ENCODE measurements around the gene DLL3.
A peak's percentile ranks its signal among the peaks of the same experiment; 100 is the strongest.

DLL3 gene

DNA sequence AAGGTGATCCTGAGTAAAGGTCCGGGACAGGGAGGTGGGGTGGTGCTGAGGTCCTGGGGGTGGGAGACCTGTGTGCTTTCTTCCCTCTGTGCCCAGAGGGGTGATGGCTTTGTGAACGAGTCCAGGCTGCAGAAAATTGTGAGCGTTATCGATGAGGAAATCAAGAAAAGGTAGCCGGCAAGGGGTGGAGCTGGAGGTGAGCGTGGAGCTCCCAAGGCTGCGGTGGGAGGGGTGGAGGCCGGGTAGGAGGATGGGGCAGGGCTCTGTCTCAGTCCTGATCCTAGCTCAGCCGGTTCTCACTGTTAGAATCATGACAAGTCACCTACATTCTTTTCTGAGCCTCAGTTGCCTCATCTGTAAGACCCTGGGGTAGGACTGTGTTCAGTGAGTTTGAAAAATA lies 20.2 kb downstream of the DLL3 start:
- DNase-seq, result no peak

DNA sequence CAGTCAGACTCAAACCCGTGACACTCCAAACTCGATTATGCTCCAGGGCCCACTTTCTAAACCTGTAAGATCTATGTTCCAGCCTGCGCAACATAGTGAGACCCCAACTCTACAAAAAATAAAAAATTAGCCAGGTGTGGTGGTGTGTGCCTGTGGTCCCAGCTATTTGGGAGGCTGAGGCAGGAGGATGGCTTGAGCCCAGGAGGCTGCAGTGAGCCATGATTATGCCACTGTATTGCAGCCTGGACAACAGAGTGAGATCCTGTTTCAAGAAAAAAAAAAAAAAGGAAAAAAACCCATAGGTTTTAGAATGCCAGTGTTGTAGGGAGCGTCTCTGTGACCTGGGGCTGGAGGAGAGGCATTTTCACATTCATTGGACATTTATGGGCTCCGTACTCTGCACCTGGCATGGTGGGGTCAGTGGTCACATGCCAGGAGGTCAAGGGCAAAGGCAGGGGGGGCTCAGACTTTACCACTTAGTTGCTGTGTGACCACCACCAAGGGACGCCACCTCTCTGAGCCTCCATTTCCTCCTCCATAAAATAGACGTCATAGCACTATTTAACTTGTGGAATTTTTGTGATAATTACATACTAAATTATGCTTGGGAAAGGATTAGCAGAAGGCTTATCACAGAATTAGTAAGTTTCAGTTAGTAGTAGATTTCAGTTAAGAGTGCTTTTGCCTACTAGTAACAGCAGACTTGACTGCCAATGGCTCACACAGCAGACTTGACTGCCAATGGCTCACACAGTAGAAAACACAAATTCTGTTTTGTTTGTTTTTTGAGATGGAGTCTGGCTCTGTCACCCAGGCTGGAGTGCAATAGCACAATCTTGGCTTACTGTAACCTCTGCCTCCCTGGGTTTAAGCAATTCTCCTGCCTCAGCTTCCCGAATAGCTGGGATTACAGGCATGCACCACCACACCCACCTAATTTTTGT lies 22.1 kb downstream of the DLL3 start:
- DNase-seq, result no peak

DNA sequence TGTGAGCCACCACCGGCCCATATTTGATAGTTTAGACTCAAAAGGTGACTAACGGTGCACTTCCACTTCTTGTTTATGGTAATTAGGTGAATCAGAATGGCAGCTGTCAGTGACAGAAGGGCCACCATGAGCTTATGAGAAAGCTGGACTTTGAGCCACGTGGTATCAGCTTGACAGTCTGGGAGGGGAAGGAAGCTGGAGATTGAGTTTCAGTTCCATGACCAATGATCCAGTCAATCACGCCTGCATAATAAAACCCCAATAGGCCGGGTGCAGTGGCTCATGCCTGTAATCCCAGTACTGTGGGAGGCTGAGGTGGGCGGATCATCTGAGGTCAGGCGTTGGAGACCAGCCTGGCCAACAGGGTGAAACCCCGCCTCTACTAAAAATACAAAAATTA lies 25.7 kb downstream of the DLL3 start:
- no peak for DNase-seq

DNA sequence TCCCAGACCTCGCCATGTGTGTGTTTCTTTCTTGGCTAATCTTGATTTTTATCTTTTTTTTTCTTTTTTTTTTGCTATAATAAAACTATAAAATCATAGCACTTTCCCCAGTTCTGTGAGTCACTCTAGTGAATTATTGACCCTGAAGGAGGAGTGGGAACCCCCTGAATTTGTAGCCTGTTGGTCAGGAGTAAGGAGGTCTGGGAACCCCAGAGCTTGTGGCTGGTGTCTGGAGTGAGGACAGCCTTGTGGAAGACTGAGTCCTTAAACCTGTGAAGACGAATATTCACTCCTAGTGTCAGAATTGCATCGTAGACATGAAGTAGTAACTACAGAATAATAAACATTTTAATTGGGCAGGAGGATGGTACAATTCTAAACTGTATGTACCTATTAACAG lies 26.5 kb downstream of the DLL3 start:
- no peak for DNase-seq

DNA sequence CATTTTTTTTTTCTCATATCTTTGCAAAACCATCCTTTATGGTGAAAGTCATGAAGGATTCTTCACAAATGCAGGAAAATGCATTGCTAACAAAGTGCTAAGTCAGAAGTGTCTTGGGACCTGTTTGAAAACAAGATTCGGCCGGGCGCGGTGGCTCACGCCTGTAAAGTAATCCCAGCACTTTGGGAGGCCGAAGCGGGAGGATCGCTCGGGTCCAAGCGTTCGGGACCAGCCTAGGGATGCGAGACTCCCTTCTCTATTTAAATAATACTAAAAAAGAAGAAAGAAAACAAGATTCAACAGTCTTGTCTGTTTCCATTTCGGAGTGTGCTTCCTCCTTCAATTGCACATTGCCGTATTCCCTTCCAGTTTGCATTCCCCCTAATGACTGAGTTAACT lies 33.1 kb downstream of the DLL3 start:
- no peak for DNase-seq

DNA sequence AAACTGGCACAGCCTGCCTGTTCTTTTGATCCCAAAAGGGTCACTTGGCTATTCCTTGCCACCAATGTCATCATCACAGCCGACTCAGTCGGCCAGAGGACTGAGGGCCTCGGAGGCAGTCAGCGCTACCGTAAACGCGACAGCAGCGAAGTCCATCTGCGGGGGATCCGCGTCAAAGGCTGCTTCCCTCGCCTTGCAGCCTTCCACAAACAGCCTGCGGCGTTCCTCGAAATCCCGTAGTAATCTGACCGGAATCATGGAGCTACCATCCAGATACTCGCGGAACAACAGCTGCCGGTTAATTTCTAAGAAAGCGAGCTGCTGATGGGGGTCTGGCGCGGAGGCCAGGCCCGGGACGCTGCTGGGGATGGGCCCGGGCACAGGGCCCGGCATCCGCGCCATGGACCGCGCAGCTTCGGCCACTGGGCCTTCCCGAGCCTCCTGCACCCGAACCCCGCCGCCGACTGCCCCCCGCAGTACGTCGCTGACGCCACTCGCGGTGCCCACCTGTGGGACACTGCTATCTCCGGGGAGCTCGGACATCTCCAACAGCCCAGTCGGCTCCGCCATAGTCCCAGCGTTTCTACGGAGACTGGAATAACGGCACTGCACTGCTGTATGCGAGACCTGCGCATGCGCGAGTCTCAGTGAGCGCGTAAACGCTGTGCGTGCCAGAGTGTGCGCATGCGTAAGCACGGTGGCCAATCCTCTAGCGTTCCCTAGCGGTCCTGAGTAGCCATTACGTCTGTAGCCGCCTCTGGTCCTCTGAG lies 33.7 kb downstream of the DLL3 start, which contains the start of gene EID2B:
TSS of gene EID2B (minus strand) at position 620 of the 770 bp plus-strand sequence. CDS start at position 570, 50 bp downstream.
- DNase-seq, result peak; percentile 94

DNA sequence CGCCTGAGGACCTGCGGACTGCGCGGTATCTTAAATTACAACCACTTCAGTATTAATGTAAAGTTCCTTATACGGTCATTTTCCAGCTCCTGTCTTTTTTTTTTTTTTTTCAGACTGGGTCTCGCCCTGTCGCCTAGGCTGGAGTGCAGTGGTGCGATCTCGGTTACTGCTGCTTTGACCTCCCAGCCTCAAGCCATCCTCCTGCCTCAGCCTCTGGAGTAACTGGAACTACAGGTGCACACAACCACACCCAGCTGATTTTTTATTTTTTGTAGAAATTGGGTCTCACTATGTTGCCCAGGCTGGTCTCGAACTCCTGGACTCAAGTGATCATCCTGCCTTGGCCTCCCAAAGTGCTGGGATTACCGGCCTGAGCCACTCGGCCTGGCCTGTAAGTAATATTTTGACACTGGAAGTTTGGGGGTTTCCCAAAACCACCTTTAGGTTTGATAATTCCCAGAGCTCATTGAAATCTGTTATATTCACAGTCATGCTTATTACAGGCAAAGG lies 34.3 kb downstream of the DLL3 start:
- no peak for DNase-seq

DNA sequence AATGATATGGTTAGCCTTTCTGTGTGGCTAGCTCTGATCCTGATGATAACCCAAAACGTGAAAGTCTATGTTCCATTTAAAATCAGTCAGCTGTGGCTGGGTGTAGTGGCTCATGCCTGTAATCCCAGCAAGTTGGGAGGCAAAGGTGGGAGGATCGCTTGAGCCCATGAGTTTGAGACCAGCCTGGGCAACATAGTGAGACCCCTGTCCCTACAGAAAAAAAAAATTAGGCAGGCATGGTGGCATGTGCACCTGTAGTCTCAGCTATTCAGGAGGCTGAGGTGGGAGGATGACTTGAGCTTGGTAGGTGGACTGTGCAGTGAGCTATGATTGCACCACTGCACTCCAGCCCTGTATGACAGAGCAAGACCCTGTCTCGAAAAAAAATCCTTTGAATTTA lies 35.0 kb downstream of the DLL3 start:
- DNase-seq, result no peak

DNA sequence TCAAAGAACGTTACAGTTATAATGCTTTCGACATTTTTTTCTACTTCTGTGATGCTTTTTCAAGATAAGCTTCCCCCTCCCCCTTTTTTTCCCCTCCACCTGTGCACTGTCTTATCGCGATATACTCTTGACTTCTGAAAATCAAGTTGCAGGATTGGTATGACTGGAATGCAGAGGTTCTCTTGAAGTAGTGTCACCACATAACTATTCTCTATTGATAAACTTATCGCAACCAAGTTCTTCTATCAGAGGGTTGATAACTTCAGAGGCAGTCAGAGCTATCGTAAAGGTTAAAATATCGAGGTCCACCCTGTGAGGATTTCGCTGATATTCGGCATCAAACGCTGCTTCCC lies 40.4 kb downstream of the DLL3 start:
- no peak for DNase-seq

DNA sequence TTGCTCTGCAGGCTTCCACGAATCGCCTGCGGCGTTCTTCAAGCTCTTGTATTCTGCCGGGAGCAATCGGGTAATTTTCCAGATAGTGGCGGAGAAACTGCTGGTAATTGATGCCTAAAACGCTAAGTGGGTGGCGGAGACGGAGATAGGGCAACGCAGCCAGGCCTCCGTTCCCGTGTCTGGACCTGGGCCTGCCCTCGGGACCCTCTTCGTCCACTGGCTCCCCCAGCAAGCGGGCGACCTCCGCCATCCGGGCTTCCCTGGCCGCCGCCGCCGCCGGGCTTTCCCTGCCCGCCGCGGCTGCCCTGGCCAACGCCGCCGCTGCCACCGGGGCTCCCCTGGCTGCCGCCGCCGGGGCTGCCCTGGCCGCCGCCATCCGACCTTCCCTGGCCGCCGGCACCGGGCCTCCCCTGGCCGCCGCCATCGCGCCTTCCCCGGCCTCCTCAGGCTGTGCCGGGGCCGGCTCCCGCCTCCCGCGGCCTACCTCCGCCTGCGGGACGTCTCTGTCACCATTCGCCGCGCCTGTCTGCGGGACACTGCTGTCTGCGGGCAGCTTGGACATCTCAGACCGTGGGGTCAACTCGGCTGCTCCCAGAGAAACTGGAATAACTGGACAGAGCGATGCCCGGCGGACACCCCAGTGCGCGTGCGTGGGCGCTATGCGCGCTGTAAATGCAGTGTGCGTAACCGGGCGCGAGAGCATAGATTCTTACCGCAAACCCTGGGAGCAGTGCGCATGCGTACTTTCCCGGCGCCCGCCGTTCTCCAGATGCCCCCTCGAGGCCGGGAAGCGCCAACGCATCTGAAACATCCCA lies 41.0 kb downstream of the DLL3 start, which contains the start of gene EID2:
TSS of gene EID2 (minus strand) at position 644 of the 815 bp plus-strand sequence. CDS start at position 562, 82 bp downstream.
- DNase-seq, result peak; percentile 92

DNA sequence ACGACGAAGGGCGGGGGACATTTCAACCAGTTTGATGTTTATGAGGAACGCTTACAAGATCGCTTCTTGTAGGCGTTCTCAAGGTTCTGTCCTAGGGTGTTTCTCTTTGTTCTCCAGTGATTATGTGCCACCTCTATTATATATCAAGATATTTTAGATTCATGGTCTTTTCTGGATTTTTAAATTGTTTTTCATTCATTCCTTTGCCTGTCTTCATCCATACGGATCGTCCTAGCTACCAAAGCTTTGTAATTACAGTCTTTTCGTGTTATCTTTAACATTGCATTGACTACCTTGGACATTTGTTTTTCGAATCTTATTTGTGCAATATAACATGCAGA lies 41.6 kb downstream of the DLL3 start:
- DNase-seq, result no peak

DNA sequence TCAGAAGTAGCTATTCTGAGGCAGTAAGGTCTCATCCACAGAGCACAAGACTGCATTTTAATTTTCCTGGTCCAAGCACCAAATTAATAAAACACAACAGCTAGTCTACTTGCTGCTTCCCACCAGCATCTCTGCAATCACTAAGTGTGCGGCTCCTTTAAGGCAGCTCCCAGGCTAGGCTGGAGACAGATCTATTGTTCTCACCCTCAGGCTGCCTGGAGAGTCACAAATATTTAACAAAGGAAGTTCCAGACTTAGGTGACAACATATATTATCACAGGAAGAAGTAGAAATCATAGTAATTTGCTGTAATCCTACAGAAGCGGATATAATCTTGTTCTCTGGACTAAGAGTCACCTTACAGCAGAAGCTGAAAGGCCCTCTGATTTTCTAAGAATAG lies 43.5 kb downstream of the DLL3 start:
- no peak for DNase-seq

DNA sequence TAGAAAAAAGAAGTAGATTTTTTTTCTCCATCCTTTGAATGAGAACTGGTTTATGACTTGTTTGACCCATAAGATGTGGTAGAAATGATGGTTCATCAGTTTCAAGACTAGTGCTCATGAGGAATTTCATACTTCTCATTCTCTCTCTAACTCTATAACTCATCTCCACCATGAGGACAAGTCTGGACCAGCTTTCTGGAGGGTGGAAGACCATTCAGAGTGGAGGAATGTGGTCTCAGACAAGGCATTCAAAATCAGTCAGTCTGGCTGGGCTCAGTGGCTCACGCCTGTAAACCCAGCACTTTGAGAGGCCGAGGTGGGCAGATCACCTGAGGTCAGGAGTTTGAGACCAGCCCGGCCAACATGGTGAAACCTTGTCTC lies 44.7 kb downstream of the DLL3 start:
- DNase-seq, result no peak

DNA sequence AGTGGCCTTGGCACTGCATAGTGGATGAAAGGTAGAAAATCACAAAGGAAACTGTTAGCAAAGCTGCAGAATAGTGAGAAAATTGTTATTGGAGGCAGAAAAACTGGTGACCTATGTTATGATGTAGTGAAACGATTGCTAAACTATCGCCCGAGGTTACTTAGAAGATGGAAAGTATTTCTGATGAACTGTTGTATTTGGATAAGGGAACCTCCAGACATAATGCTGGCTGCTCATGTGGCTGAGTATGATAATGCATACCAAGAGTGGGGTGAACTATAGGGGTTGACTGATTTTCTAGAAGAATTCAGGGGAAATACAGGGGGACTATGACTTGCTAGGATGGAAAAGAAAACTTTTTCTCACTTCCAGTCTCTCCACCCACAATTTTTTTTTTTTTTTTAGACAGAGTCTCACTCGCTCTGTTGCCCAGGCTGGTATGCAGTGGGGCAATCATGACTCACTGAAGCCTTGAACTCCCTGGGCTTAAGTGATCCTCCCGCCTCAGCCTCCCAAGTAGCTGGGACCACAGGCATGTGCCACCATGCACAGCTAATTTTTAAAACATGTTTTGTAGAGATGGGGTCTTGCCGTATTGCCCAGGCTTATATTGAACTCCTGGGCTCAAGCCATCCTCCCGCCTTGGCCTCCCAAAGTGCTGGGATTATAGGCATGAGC lies 45.6 kb downstream of the DLL3 start:
- DNase-seq, result no peak

DNA sequence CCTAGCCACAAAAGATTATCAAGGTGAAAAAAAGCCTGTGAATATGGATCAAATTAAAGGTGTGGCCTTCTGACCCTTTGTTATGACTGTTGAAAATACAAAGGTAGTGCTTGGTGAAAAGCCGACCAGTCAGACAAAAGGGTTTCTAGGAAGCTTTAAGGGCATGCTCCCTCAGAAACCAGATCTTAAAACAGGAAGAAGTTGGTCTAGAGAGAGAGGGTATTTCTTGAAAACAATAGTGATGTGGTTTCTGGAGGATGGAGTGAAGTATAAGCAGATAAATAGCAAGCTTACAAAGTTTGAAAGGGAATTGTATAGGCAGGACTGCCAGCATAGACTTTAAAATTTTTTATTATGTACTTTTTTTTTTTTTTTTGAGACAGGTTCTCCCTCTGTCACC lies 46.2 kb downstream of the DLL3 start:
- peak; percentile 46 for DNase-seq

DNA sequence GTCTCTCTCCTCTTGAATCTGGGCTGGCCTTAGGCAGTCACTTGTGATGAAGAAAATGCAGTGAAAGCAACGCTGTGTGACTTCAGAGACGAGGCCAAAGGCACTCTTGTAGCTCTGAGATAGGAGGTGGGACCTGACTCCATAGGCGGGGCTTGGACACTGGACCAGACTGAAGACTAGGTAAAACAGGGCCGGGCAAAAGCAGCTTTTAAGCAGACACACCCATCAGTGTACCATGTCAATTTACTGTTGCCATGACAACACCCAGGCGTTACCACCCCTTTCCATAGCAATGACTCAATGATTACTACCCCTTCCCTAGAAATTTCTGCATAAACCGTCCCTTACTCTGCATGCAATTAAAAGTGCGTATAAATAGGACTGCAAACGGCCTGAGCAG lies 47.9 kb downstream of the DLL3 start:
- DNase-seq, result no peak

DNA sequence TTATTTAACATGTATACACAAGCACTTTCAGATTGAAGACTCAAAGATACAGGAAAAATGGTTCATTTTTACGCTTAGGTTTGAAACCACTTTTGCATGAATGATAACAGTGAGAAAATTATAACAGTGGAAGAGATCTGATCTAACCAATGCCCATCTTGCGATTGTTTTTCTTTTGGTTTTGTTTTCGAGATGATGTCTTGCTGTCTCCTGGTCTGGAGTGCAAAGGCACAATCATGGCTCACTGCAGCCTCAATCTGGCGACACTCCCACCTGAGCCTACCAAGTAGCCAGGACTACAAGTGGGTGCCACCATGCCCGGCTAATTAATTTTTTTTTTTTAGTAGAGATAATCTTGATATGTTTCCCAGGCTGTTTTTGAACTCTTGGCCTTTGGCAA lies 51.5 kb downstream of the DLL3 start:
- DNase-seq, result no peak

DNA sequence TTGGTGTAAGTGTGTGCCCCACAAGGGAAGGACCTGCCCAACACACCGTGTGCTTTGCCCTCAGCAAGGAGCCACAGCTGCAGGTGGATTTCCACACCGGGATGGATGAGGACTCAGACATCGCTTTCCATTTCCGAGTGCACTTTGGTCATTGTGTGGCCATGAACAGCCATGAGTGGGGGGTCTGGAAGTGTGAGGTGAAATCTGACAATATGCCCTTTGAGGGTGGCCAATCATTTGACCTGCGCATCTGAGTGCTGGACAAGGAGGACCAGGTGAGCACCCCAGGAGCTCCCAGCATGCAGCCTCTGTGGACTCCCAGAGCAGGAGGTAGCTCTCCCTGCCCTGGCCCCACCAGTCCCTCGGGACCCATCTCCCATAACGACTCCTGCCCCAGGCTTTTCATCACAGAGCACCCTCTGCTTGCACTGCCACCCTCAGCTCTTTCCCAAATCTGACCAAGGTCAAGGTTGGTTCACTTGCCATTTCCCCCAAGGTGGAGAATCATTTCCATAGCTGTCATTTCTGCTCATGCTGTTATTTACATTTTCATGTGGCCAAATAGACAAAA lies 54.4 kb downstream of the DLL3 start:
- DNase-seq, result no peak

DNA sequence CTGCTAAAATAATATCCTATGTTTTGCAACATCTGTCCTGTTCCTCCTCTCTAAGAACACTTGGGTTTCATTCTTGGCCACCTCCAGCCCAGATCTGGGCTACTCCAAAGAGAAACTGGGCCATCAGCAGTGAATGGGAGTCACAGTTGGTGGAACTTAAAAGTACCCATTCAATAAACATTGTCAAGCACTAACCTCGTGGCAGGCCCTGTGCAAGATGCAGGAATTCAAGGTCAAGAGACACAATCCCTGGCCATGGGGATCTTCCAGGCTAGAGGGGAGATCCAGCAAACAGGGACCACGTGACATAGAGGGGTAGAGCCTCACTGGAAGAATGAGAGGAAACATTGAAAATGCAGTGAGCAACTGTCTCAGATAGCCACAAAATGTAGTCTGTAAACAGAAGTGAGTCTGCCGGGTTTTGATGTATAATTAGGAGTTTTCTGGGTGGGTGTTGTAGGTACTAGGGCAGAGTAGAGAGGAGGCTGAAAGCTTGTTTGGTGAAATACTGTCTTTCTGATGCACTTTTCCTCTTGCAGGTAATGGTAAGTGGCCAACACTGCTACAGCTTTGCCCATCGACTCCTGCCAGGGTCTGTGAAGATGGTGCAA lies 56.1 kb downstream of the DLL3 start:
- no peak for DNase-seq

DNA sequence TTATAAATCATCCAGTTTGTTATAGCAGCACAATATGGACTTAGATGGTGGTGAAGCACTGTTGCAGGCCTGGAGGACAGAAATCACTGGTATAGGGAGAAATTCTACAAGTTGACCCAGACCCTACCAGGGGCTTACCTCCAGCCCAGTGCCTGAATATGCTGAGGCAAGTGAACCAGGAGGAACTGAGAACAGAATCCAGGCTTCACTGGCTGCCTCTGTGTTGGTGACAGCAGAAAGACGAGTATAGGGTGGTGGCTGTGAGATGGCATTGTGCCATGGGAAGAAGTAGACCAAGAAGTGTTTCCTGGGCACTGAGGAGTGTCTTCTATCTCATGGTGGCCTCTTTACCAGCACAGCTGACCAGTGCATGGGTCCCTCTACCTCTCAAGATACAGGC lies 57.1 kb downstream of the DLL3 start:
- no peak for DNase-seq
